H1 (cell line): ENCODE measurements around the gene BSN. TPM values are rescaled to one million over a fixed set of nuclear protein-coding genes. Genes with fewer than 3 reads are reported as not detected.

Experiments used
- CHD7 ChIP-seq: fragments of 300-600 bp; sonication (generic); IDR thresholded peaks from 2 replicates; pipeline ENCODE4 v1.7.1; 2012; ENCODE audit warnings: low read length, moderate library complexity, mild to moderate bottlenecking, inconsistent platforms; ENCODE audit not compliant: insufficient replicate concordance
- EP300 ChIP-seq, 2 experiments: IDR thresholded peaks; 1 replicate in 1 of 2; 2 replicates in 1 of 2; pipeline ENCODE4 v1.6.1; 2011 to 2012; ENCODE audit warnings: low read depth in 2 of 2, low read length in 2 of 2, mild to moderate bottlenecking in 2 of 2, borderline replicate concordance in 1 of 2, inconsistent platforms in 1 of 2, moderate library complexity in 1 of 2
- KDM5A ChIP-seq: fragments of 200-600 bp; IDR thresholded peaks from 2 replicates; pipeline ENCODE4 v1.7.1; 2012; ENCODE audit warnings: mild to moderate bottlenecking, low read length, inconsistent platforms, mixed read lengths
- MAX ChIP-seq: IDR thresholded peaks from 2 replicates; pipeline ENCODE4 v1.6.1; 2012; ENCODE audit warnings: inconsistent platforms
- POU5F1 ChIP-seq: IDR thresholded peaks from 2 replicates; pipeline ENCODE4 v1.6.1; 2011; ENCODE audit warnings: low read depth, mild to moderate bottlenecking, low read length, moderate library complexity
- RFX5 ChIP-seq: IDR thresholded peaks from 2 replicates; pipeline ENCODE4 v1.6.1; 2011; ENCODE audit warnings: low read depth, low read length, improper control_type of control experiment, borderline replicate concordance
- SIN3A ChIP-seq, 2 experiments: IDR thresholded peaks in 1 of 2; conservative IDR thresholded peaks in 1 of 2; 2 replicates each; pipeline ENCODE4 v1.6.1; 2011 to 2012; ENCODE audit warnings: low read length in 2 of 2, improper control_type of control experiment in 1 of 2, low read depth in 1 of 2, mild to moderate bottlenecking in 1 of 2
- SP1 ChIP-seq: IDR thresholded peaks from 2 replicates; pipeline ENCODE4 v1.6.1; 2011; ENCODE audit warnings: low read depth, low read length
- YY1 ChIP-seq: IDR thresholded peaks from 2 replicates; pipeline ENCODE4 v1.6.1; 2011; ENCODE audit warnings: low read depth, mild to moderate bottlenecking, low read length
- polyA plus RNA-seq, 7 experiments: library from polyadenylated mRNA; depleted of rRNA in 3 of 7; stranded (reverse) in 5 of 7; unstranded in 2 of 7; fragments of >200 nt in 5 of 7; fragments of 200-250 nt in 2 of 7; gene quantifications; 1 replicate in 5 of 7; 2 replicates in 1 of 7; 4 replicates in 1 of 7; pipeline versions ENCODE4 v1.2.1 to v1.2.3, GENCODE V29; 2011 to 2013; ENCODE audit warnings: missing spikeins in 2 of 7, mixed read lengths in 2 of 7
- total RNA-seq: library from RNA; stranded (reverse); fragmentation: NEBNext Ultra II Directional; extraction: Animal tissue kit (Norgen Biotek cat#: 25700); gene quantifications from 2 replicates; pipeline ENCODE4 v1.2.1, GENCODE V29; 2021

The BSN gene
- total and polyA plus RNA-seq, 2 of the 8 experiments (the other 6 are each of a cell fraction or from before 2014, with no cell fraction given) = 0.60 to 3.0 TPM

GRCh38 chr3:49681232-49681522 lies 126.9 kb downstream of the BSN start (continued):
- no peak for TF ChIP-seq CHD7
- no peak for TF ChIP-seq EP300 (IDR thresholded peaks at IDR 0.05; ENCODE audit: borderline replicate concordance in 1 of 2, low read depth in 2 of 2, low read length in 2 of 2)
- TF ChIP-seq RFX5 = no peak
- no peak for TF ChIP-seq POU5F1
- no peak for TF ChIP-seq SP1
- TF ChIP-seq SIN3A (conservative IDR thresholded peaks at IDR 0.05 in 1 of 2, IDR thresholded peaks at IDR 0.05 in 1 of 2; ENCODE audit: low read depth in 1 of 2, low read length in 2 of 2) = no peak
- TF ChIP-seq KDM5A = no peak
- no peak for TF ChIP-seq YY1
- TF ChIP-seq MAX = no peak
- TF ChIP-seq, all 59 proteins: peak for 0
